ENCODE measurements around the gene ZNF770. TPM values are rescaled to one million over a fixed set of nuclear protein-coding genes. Genes with fewer than 3 reads are reported as not detected.

ZNF770 gene
- polyA plus RNA-seq, 1 donor (not counting 4 experiments of a cell fraction or from before 2014, with no cell fraction given) = 35.9 TPM

- Histone ChIP-seq H3K27ac (ENCODE audit: control insufficient read depth, insufficient read depth, low read length) (peak overlapping the region; percentile 71), H3K4me2 (ENCODE audit: control insufficient read depth, extremely low read depth, insufficient read depth, low read depth, low read length) (peak overlapping the region; percentile 58), H3K4me3 (ENCODE audit: control insufficient read depth in 2 of 3, extremely low read depth in 1 of 3, insufficient read depth in 2 of 3, low read depth in 1 of 3, low read length in 3 of 3) (peak overlapping the region in 1 of 3 experiments; percentile 18), H3K9ac (ENCODE audit: control insufficient read depth, extremely low read depth, insufficient read depth, low read length) (no peak overlapping the region), H3K9me3 (ENCODE audit: control insufficient read depth, low read depth, low read length) (no peaks in the 10 kb centered on the region), H4K20me1 (ENCODE audit: control insufficient read depth, extremely low read depth, insufficient read depth, low read length) (no peaks in the 10 kb centered on the region), H2AFZ (ENCODE audit: control insufficient read depth, low read length) (peak overlapping the region; percentile 49), H3K36me3 (ENCODE audit: control insufficient read depth in 2 of 2, extremely low read depth in 1 of 2, insufficient read depth in 2 of 2, low read length in 2 of 2) (no peaks in the 10 kb centered on the region), H3K27me3 (ENCODE audit: control insufficient read depth, extremely low read depth, insufficient read depth, low read length) (no peaks in the 10 kb centered on the region), H3K79me2 (ENCODE audit: control insufficient read depth, insufficient read depth, low read length) (no peaks in the 10 kb centered on the region), H3K4me1 (ENCODE audit: control insufficient read depth, extremely low read depth, insufficient read depth, low read length) (peaks cover 3% of the 10 kb centered on the region), H3K9me1 (ENCODE audit: control insufficient read depth, extremely low read depth, insufficient read depth, low read length) (no peaks in the 10 kb centered on the region)
- dilution Hi-C loops (cut with MboI; ENCODE audit: extremely low pct_ligation_motif_present, low sequenced_read_pairs) = no loop called here
- FAIRE-seq (peak; percentile 98), DNase-seq (ENCODE audit: low read depth, low spot score) (peak; percentile 97)
- TF ChIP-seq, protein P1, sequence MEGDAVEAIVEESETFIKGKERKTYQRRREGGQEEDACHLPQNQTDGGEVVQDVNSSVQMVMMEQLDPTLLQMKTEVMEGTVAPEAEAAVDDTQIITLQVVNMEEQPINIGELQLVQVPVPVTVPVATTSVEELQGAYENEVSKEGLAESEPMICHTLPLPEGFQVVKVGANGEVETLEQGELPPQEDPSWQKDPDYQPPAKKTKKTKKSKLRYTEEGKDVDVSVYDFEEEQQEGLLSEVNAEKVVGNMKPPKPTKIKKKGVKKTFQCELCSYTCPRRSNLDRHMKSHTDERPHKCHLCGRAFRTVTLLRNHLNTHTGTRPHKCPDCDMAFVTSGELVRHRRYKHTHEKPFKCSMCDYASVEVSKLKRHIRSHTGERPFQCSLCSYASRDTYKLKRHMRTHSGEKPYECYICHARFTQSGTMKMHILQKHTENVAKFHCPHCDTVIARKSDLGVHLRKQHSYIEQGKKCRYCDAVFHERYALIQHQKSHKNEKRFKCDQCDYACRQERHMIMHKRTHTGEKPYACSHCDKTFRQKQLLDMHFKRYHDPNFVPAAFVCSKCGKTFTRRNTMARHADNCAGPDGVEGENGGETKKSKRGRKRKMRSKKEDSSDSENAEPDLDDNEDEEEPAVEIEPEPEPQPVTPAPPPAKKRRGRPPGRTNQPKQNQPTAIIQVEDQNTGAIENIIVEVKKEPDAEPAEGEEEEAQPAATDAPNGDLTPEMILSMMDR (optimal IDR thresholded peaks at IDR 0.05 in 1 of 3, IDR thresholded peaks at IDR 0.05 in 1 of 3, conservative IDR thresholded peaks at IDR 0.05 in 1 of 3; ENCODE audit: extremely low read depth in 1 of 3, insufficient read depth in 2 of 3, low read length in 3 of 3) = no peak
- TF ChIP-seq EZH2 (IDR thresholded peaks at IDR 0.05; ENCODE audit: low read length) = no peak
Measured at GRCh38 chr15:35000511-35000910, 12.4 kb upstream of the ZNF770 start.

DNA sequence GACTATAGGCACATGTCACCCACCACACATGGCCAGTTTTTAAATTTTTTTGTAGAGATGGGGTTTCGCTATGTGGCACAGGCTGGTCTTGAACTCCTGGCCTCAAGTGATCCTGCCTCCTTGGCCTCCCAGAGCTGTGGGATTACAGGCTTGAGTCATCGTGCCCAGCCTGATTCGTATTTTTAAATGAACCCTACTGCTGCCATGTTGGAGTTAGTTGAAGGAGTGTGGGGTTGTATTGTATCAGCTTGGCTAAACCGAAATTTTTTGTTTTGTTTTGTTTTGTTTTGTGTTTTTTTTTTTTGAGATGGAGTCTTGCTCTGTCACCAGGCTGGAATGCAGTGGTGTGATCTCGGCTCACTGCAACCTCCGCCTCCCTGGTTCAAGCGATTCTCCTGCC, 11.8 kb upstream of the ZNF770 start:
- no peaks in the 10 kb centered on the region for H3K9me1 ChIP-seq (ENCODE audit: control insufficient read depth, extremely low read depth, insufficient read depth, low read length)
- H3K4me1 ChIP-seq (ENCODE audit: control insufficient read depth, extremely low read depth, insufficient read depth, low read length) = peaks cover 6% of the 10 kb centered on the region
- H3K27ac ChIP-seq (ENCODE audit: control insufficient read depth, insufficient read depth, low read length) = peak overlapping the region; percentile 71
- H3K9ac ChIP-seq (ENCODE audit: control insufficient read depth, extremely low read depth, insufficient read depth, low read length) = no peak overlapping the region
- FAIRE-seq (no peak), DNase-seq (ENCODE audit: low read depth, low spot score) (no peak)
- H3K4me2 ChIP-seq (ENCODE audit: control insufficient read depth, extremely low read depth, insufficient read depth, low read depth, low read length) = no peak overlapping the region
- H3K9me3 ChIP-seq (ENCODE audit: control insufficient read depth, low read depth, low read length) = no peaks in the 10 kb centered on the region
- TF ChIP-seq, protein P1 (optimal IDR thresholded peaks at IDR 0.05 in 1 of 3, IDR thresholded peaks at IDR 0.05 in 1 of 3, conservative IDR thresholded peaks at IDR 0.05 in 1 of 3; ENCODE audit: extremely low read depth in 1 of 3, insufficient read depth in 2 of 3, low read length in 3 of 3) = no peak
- TF ChIP-seq EZH2 (IDR thresholded peaks at IDR 0.05; ENCODE audit: low read length) = no peak
- H3K27me3 ChIP-seq (ENCODE audit: control insufficient read depth, extremely low read depth, insufficient read depth, low read length) = no peaks in the 10 kb centered on the region
- no peak overlapping the region for H3K4me3 ChIP-seq (ENCODE audit: control insufficient read depth in 2 of 3, extremely low read depth in 1 of 3, insufficient read depth in 2 of 3, low read depth in 1 of 3, low read length in 3 of 3)
- H2AFZ ChIP-seq (ENCODE audit: control insufficient read depth, low read length) = no peak overlapping the region
- no peaks in the 10 kb centered on the region for H3K79me2 ChIP-seq (ENCODE audit: control insufficient read depth, insufficient read depth, low read length)
- no peaks in the 10 kb centered on the region for H4K20me1 ChIP-seq (ENCODE audit: control insufficient read depth, extremely low read depth, insufficient read depth, low read length)
- no peaks in the 10 kb centered on the region for H3K36me3 ChIP-seq (ENCODE audit: control insufficient read depth in 2 of 2, extremely low read depth in 1 of 2, insufficient read depth in 2 of 2, low read length in 2 of 2)
- dilution Hi-C loops (cut with MboI; ENCODE audit: extremely low pct_ligation_motif_present, low sequenced_read_pairs) = no loop called here

Measured in keratinocyte (primary cell).